GM12872 (cell line): ENCODE measurements around the gene WDR64.
A peak's percentile ranks its signal among the peaks of the same experiment; 100 is the strongest.

Experiments used
- CTCF ChIP-seq: IDR thresholded peaks from 3 replicates; pipeline ENCODE4 v1.5.1; 2011; ENCODE audit warnings: low read depth, mild to moderate bottlenecking, low read length, moderate library complexity; ENCODE audit not compliant: insufficient read depth

The WDR64 gene

DNA sequence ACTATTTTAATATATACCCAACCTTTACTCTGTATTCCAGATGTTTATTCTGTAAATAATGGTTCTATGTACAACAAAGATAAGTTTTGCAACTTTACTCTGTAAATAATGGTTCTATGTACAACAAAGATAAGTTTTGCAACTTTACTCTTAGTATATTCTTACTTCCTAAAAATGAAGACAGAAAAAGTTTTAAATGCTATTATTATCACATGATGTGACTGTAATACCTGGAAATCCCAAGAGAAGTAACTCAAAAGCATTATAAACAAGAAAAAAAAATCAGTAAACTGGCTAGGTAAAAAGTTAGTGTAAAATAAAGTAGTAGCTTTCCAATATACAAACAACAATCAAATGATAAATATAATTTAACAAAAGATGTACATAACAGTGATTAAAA lies 177.4 kb downstream of the WDR64 start:
- TF ChIP-seq CTCF: no peak

DNA sequence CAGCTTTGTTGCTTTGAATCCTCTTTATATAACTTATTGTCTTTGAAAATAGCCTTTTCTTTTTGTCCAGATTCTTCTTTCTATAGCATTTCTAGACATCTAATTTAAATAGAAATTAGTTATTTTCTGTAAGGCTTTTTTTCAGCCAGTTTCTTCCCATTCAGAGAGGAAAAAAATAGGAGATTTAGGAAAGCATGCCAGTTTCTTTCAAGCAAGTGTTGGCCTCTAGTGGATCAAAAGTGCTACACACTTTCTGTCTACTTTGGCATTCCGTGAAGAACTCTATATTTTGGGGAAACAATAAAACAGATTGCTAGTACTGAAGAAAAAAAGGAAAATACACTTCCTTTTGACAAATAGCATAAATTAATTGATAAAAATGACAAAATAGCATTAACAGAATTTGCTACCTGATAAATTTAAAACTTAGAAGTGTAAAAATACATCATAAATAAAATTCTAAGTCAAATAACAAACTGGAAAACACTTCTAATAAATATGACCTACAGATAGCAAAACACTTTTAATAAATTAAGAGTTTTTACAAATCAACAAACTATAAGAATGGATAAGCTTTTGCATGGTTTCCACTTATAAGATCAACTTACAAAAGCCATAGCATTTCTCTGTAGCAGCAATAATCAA lies 182.8 kb downstream of the WDR64 start:
- TF ChIP-seq CTCF: peak; percentile 53

DNA sequence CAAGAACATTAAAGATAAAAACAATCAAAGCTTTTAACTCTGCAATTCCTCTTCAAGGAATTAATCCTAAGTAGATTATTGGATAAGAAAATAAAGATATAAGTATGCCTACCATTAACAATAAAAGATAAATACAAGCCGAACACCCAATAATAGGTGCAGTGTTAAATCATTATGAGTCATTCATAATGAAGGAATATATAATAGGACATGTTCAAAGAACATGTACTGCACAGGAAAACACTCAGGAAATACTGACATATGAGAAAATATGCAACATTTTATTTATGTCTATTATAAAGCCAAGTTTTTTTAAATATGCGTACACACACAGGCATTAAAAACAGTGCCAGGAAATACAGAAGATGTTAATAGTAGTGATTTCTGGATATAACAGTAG lies 184.9 kb downstream of the WDR64 start:
- no peak for TF ChIP-seq CTCF

DNA sequence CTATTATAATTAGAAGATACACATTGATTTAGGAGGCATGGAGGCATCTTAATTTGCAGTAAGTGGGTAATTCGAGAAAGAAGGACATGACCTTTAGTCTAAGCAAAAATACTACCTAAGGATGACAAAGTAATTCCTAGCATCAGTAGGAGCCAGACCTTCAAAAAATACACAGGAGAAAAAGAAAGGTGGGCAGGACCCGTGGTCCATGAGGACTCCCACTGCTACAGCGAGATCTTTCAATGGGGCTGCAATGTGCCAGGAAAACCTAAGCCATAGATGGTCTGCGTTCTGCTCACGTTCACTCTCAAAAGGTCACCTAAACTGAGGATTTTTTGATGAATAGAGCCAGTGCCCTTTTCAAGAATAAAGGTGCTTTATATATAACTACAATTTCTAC lies 185.3 kb downstream of the WDR64 start:
- no peak for TF ChIP-seq CTCF

DNA sequence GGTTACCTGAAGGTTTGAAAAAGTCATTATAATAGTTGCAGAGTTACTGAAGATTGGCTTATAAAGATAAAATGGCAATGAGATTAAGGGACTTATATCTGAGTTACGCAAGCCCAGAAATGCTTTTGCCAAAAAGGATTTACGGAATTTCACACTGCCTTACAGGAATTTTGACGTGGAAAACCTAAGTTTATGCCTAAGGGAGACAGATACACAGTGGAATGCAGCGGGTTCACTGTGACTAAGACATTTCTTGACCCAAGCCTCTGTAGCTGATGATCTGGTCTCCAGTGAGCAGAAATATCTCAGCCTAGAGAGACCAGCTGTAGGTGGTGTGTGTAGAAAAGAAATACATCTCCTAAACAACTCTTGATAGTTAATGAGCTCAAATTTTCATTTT lies 185.8 kb downstream of the WDR64 start:
- TF ChIP-seq CTCF: no peak

- no peak for TF ChIP-seq CTCF
These were observed 186.8 kb downstream of the WDR64 start for GRCh38 chr1:241838897-241839296.

- no peak for TF ChIP-seq CTCF
These were observed 187.4 kb downstream of the WDR64 start for GRCh38 chr1:241839369-241839979.
